HG02870 (cell line): Measurements from ENCODE around the gene UBE2Q2.
A peak's percentile ranks its signal among the peaks of the same experiment; 100 is the strongest.
"Not testable (repeated sequence)": the region's sequence is repeated elsewhere in the genome, so short reads cannot be mapped to it uniquely, and the experiment has no call there.

ENCODE experiments used
- ATAC-seq: cut with Tn5 transposase; IDR thresholded peaks from one replicate; pipeline ENCODE4 v1.9.1; 2021; ENCODE audit warnings: mild to moderate bottlenecking, moderate library complexity; ENCODE audit not compliant: unreplicated experiment

Gene UBE2Q2

DNA sequence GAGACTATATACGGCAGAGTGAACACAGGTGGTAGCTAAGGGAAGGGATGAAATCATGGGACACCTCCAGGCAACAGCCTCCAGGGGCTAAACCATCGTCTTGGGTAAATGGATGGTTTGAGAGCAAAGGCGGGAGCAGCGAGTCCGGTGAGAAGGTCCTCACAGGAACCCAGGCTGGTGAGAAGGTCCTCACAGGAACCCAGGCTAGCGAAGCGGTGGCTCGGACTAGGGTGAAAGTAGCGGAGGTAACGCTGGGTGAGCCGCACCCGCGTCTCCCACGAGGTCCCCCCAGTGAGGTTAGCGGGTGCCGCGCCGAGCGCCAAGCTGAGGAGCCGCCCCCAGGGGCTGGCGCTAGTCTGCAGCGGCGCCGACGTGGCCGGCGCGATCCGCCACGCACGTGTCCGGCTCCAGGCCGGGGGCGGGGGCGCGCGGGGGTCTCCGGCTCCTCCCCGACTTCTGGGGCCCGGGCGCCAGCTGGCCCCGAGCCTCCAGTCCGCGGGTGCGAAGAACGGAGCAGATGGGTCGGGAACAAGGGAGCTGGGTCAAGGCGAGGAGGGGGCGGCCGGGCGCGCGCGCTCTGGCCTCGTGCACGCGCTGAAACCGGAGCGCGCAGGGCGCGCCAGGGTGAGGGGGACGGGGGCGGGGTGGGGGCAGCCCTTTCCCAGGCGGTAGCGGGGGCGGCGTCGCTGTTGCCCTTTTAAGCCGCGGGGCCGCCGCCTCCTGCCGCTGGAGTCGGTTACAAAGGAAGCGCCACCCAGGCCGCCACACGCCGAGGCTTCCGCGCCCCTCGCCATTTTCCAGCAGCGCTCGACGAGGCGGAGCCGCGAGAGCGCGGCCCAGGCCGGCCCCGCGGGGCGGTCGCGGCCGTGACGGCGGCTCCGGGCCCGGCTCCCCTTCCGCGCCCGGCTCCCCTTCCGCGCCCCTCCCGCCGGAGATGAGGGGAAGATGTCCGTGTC is at the start of gene UBE2Q2:
Gene UBE2Q2 (plus strand): TSS at position 726 of the 956 bp plus-strand sequence. CDS start 220 bp downstream, at position 946.
- peak; percentile 43 for ATAC-seq

DNA sequence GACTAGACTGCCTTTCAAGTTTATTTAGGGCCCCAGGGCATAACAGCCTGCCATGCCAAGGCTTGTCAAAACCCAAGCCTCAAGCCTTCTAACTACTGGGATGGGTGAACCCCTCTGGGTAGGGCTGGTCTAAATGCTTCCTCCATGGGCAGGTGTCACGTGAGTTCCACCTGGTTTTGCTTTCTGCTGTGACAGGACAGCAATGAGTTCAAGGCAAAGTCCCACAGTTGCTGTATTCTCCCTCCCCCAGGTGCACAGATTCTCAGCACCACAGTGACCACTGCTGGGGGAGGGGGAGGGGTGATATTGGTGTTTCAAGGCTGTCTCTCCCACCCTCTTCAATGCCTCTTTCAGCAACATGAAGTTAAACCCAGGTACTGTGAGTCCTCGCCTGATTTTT is 46.9 kb upstream of the UBE2Q2 start:
- ATAC-seq = no peak

DNA sequence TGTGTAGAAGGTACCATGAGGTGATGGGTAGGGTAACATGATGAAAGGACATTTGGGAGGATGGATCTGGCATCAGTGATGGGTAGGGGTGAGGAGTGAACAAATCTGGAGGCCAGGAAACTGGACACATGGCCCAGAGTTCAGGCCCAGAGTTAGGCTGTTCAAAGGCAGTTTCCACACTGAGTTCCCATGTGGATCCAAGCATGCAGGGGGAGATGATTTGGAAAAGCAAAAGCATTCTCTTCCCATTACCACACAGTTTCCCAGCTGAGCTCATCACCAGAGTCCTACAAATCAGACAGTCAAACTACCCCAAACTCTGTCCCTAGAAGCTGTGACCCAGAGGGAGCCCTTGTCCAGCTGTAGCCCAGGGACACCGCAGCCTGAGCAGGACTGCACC is 46.1 kb upstream of the UBE2Q2 start:
- ATAC-seq = not testable (repeated sequence)

DNA sequence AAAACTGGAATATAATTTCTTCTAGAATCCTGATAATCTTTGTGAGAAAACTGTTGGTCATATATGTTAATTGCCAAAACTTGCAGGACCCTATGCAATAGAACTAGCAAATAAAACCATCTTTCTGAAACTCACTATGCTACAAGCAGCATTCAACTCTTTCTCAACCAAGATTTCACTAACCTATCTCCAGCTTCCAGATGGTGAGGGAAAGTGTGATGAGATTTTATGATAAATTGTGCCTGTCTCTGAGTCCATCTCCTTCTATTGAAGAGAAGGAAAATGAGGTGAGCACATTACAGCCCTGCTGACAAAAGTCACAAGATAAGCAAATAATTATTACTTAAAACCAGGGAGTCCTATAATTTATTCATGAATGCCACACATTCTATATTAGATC is 44.1 kb upstream of the UBE2Q2 start:
- ATAC-seq = no peak

DNA sequence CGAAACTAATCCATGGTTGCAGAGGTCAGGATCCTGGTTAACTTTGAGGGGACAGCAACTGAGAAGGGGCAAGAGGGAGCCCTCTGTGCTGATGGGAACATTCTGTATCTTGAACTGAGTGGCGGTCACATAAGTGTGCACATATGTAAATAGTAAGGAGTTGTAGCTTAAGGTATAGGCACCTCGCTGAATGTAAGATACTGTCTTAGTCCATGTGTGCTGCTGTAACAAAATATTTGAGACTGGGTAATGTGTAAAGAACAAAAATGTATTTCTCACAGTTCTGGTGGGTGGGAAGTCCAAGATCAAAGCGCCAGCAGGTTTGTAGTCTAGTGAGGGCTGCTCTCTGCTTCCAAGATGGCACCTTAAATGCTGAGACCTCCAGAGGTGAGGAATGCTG is 42.8 kb upstream of the UBE2Q2 start:
- not testable (repeated sequence) for ATAC-seq

DNA sequence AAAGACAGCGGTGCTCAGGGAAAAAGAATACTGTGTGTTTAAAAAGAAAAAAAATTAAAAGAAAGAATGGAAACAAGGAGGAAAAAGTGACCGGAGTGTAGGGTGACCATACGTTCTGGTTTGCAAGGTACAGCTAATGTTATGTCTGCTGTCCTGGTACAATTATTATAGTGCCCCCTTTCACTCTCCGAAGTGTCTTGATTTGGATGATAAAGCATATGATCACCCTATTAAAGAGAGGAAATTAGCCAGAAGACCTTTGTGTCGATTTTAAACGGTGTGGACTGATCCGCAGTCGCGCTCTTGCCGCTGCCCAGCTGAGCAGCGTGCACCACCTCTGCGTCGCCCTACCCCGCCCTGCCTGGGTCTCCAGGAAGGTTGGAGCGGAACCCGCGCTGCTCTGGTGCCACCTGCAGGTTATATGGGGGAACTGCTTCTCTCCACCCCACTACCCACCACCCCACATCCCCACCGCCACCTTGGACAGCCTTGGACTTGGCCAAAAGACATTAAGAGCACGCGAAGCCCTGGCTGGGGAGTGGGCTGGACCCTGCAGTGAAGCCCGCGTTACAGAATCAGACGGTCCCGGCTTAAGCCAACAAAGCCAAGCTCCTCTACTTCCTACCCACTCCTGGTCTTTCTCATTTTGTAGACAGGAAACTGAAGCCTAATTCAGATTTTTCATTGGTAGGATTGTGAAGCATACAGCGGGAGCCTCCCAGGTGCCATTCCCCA is 41.2 kb upstream of the UBE2Q2 start:
- peak; percentile 73 for ATAC-seq

DNA sequence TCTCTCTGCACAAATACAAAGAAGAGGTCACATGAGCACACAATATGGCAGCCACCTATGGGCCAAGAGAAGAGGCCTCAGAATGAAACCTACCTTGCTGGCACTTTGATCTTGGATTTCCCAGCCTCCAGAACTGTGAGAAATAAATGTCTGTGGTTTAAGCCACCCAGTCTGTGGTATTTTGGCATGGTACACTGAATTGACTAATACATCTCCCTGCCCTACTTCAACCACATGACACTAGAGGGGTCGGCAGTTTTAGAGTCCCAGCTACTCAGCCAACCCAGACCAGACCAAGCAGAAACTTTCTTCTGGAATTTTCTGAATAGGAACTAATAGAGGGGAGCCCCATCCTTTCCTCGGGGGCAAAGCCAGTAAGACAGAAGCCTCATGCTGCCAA is 35.8 kb upstream of the UBE2Q2 start:
- ATAC-seq = not testable (repeated sequence)

DNA sequence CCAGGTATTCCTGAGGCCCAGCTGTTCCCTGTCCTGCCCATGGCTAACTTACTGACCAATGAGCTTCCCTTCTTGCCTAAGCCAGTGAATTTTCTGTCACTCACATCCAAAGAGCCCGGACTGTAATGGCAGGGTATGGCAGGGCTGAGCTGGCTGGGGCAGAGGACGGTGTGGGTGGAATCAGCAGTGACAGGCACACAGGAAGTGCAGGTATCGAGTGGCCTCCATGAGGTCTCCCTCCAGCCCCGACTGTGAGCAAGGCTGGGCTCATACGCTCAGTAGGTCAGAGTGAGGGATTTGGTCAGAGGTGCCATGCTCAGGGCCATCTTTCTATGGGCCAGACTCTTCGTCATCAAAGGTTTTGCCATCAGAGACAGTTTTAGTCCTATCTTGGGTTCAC is 35.2 kb upstream of the UBE2Q2 start:
- ATAC-seq = not testable (repeated sequence)

DNA sequence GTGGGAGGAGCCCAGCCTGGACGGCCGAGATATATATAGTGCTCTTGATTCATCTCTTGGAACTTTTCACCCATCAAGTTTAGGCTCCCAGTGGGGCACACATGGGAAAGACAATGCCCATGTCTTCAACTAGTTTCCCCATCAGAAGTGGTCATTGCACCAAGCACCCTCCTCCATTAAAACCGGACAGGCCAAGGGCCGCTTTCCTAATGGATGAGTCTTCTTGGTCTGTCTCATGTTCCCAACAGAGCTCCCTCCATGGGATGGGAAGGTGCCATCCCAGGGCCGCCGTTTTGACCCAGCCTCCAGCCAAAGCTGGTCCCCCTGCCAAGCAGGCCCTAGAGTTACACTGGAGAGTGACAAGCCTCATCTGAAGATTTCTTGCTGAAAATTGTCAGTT is 34.7 kb upstream of the UBE2Q2 start:
- ATAC-seq = no peak

DNA sequence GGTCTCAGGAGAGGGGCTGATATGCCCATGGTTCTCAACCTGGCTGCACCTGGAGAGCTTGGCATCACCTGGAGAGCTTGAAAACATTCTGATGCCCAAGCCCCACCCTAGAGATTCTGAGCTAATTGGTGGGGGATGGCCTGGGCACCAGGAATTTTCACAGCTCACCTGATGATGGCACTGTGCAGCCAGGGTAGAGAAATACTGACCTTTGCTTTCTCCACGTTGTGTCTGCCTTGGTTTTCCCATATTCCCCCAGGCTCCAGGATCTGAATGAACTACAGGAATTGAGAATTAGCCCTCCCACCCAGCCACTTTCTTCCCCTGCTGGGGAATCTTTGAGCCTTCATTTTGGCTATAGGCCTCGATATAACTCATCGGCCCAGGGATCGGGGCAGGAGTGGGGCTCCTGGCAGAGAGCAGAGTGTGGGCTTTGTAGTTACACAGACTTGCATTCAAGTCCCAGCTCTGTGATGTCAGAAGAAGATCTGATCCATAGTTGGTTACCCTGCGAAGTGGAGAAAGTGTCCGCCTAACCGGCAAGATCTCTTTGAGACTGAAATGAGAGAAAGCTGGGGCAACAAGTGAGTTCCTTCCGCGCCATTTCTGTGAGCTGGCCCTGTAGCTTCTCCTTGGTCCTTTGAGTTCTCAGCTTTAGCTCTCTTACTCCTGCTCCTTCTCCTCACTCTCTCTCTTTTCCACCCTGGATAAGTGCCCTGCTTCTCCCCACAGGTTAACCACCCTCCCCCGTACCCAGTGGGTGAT is 33.1 kb upstream of the UBE2Q2 start:
- no peak for ATAC-seq

DNA sequence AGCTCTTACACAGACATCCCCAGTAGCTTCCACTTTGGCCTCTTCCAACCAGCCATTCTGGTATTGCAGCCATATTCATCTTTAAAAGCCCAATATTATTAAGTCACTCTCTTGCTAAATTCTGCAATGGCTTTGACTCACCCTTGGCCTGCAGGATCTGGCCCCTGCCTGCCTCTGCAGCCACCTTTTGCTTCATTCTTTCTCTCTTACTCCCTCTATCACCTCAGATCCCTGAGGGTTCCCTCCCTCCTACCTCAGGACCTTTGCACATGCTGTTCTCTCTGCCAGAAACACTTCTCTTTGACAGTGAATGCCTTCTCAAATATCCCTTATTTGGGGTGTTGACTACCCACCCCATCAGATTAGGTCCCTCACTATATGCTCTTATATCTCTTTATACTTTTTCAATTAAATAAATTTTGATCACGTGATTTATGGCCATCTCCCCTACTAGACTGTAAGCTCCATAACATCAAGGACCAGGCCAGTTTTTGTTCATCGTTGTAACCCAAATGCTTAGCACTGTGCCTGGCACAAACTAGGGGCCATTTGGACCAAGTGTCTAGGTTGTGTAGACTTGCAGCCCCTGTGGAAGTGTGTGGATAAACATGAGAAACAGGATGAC is 32.3 kb upstream of the UBE2Q2 start:
- ATAC-seq = no peak

DNA sequence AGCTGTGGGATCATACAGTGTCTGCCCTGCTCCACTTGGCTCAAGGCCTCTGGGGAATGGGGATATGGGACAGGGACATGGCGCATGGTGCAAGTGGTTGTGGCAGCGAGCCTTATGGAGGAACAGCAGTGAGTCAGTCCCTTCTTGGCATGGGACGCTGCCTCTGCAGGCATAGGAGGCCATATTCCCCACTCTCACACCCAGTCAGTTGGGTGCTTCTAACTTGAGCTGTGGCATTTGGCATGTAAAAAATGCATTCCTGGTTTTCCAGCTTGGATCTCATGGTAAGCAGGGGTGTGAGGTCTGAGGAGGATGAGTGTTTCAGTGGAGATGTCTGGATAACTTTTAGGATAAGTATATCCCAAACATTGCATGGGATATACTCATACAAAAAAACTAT is 31.6 kb upstream of the UBE2Q2 start:
- no peak for ATAC-seq

DNA sequence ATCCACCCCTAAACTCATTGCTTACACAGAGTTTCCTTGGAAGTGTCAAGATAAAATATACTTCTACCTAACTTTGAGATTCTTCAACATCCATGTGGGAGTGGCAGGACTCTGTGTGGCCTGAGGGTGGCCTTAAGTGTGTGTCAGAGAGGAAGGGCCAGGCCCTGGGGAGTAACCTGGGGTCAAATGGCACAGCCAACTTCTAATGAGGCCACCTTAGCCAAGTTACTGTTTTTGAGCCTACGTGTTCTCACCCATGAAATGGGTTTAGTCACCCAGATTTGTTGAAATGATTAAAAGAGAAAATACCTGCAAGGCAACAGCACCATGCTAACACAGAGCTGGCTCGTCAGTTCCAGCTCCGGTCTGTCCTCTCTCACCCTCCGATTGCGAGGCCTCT is 28.5 kb upstream of the UBE2Q2 start:
- ATAC-seq = no peak

DNA sequence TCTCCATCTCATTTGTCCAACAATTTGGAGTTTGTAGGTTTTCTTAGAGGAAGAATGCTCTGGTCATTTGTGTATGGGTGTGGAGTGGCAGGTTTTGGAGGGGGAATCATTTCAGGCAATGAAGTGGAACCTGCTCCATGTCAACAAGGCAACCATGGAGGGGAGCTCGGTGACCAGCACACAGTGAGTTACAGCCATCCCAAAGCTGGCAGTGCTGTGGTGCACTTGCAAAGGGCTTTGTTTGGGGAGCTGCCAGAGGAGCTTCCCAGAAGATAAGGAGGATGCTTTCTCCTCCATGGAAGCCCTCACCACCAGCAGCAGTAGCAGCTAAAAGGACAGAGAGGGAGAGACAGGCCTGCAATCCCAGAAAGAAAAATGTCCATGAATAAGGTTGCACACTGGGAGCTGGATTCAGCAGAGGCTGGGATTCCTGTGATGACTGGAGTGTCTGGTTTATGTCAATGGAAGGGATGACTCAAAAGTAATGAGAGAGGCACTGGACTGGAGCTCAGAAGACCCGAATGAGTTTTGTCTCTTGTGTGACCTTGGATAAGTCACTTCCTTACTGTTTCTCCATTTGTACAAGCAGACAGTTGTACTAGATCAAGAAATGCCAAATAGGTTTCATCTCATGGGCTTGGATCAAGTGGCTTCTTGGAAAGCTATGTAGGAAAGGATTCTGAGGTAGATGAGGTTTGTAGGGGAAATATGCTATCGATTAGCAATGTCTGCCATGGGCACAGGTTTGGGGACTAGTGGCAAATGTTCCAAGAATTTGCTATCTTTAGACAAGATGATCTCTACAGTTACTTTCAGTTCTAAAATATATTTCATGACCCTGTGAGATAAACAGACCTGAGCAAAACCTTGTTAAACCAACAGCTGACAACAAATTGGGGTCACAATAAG is 27.2 kb upstream of the UBE2Q2 start:
- ATAC-seq = no peak

DNA sequence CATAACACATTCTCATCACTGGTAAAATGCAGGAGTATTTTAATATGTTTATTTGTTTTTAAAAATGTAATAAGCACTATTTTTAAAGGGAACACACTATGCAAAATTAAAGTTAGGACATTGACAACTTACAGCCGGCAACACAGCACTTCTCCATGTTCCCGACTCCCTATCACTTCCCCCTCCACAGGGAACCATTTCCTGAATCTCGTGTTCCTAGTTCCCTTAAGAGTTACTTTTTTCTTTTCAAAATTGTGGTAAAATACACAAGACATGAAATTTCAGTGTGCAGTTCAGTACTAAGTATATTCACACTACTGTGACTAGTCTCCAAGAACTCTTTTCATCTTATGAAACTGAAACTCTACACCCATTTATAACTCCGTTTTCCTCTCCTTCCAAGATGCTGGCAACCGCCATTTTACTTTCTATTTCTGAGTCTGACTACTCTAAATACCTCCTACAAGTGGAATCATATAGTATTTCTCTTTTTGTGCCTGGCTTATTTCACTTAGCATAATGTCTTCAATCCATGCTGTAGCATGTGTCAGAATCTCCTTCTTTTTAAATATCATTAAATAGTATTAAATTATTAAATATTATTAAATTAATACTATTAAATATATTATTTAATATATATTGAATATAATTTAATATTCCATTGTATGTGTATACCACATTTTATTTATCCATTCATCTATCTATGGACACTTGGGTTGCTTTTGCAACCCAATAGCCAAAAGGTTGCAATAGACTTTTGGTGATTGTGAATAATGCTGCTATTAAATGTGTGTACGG is 25.9 kb upstream of the UBE2Q2 start:
- ATAC-seq = no peak

DNA sequence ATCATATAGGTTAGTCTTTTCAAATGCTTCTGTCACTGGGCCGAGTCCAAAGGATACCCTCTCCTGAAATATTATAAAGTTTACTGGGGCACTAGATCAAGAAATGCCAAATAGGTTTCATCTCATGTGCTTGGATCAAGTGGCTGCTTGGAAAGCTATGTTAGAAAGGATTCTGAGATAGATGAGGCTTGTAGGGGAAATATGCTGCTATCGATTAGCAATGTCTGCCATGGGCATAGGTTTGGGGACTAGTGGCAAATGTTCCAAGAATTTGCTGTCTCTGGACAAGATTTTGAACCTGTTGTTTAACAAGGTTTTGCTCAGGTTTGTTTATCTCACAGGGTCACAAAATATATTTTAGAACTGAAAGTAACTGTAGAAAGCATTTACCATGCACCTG is 23.0 kb upstream of the UBE2Q2 start:
- ATAC-seq = no peak

DNA sequence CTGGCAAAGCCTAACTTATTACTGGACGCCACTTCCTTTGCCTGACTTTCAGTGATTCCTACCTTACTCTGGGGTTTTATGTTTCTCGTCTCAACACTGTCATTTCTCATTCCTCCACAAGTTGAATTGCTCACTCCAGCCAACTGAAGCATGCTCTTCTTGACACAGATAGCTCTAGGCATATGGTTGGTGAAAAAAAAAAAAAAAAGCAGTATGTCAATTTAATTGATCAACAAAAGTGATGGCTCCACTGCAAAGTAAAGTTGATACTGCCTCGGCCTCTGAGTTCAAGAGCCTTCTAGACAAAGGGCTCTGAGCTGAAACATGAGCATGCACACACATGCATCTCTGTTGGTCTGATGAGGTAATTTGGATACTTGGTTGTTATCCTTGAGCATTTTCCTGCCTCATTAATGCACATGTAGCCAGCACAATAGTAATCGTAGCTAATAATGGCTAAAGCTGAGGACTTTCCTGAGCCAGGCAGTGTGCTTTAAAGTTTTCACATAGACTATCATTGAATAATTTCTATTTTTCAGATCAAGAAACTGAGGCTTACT is 21.4 kb upstream of the UBE2Q2 start:
- no peak for ATAC-seq

DNA sequence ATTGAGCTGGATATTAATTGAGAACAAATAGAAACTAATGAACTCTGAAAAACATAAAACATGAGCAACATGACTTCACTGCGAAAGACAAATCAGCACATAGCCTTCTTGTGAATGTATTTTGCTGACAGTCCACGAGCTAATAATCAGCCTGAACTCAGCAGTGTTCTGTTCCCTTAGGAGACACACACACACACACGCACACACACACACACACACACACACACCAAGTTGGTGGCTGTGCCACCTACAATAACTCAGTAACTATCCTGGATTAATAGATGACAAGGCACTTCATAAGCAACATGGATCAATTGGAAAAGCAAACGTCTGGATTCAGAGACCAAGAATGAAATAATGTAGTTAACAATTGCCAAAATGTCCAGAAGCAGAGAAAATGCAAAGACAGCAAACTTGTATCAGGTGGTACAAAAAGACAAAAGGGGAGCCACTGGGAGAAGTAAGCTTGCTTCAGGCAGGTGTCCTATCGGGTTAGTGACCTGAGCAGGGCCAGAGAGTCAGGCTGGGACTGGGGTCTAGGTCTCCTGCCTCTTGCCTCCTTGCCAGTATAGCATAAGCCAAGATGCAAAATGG is 20.5 kb upstream of the UBE2Q2 start:
- no peak for ATAC-seq
